Esophagus squamous epithelium (tissue), 4 donors: ENCODE measurements around the gene CDKN2AIP.

Experiments used
- POLR2A ChIP-seq, 4 donors: fragments of 450-650 bp; IDR thresholded peaks; one replicate each; pipeline ENCODE4 v1.6.1; 2017; ENCODE audit warnings: antibody characterized with exemption in 4 of 4, mild to moderate bottlenecking in 4 of 4, moderate library complexity in 3 of 4
- TF ChIP-seq, protein P1 (sequence below), 6 experiments: fragments of 450-650 bp in 4 of 6; fragments of 200-600 bp in 2 of 6; sonication (generic) in 2 of 6; IDR thresholded peaks; one replicate each; pipeline ENCODE4 v1.5.1; 2016 to 2019; ENCODE audit warnings: antibody characterized with exemption in 6 of 6, mild to moderate bottlenecking in 4 of 6, moderate library complexity in 4 of 6

DNA sequence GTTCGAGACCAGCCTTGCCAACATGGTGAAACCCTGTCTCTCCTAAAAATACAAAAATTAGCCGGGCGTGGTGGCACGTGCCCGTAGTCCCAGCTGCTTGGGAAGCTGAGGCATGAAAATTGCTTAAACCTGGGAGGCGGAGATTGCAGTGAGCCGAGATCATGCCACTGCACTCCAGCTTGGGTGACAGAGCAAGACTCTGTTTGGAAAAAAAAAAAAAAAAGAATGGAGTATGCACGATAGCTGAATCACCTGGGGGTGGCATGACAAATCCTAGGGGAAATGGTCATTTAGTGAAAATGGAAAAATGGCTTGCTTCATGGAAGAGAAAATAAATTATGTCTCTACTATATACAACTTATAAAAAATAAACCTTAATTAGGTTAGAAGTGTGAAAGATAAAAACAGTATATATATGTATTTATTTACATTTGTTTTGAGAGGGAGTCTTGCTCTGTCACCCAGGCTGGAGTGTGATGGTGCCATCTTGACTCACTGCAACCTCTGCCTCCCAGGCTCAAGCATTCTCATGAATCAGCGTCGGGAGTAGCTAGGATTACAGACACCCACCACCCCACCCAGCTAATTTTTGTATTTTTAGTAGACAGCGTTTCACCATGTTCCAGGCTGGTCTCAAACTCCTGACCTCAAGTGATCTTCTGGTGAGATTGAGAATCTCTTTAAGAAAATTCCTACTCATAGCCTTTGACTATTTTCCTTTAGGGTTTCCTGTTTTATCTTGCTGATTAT is 41.1 kb downstream of the CDKN2AIP start:
- TF ChIP-seq, protein P1, sequence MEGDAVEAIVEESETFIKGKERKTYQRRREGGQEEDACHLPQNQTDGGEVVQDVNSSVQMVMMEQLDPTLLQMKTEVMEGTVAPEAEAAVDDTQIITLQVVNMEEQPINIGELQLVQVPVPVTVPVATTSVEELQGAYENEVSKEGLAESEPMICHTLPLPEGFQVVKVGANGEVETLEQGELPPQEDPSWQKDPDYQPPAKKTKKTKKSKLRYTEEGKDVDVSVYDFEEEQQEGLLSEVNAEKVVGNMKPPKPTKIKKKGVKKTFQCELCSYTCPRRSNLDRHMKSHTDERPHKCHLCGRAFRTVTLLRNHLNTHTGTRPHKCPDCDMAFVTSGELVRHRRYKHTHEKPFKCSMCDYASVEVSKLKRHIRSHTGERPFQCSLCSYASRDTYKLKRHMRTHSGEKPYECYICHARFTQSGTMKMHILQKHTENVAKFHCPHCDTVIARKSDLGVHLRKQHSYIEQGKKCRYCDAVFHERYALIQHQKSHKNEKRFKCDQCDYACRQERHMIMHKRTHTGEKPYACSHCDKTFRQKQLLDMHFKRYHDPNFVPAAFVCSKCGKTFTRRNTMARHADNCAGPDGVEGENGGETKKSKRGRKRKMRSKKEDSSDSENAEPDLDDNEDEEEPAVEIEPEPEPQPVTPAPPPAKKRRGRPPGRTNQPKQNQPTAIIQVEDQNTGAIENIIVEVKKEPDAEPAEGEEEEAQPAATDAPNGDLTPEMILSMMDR (IDR thresholded peaks at IDR 0.05) = no peak
- TF ChIP-seq POLR2A (IDR thresholded peaks at IDR 0.05) = no peak
